Hepatocyte (in vitro differentiated cells): ENCODE results near the gene EHD1. TPM values are rescaled to one million over a fixed set of nuclear protein-coding genes. Genes with fewer than 3 reads are reported as not detected.
A peak's percentile ranks its signal among the peaks of the same experiment; 100 is the strongest.

Source experiments
- DNase-seq: peaks from one replicate; pipeline ENCODE4 v3.0.0-alpha.2; 2016; ENCODE audit warnings: low spot score
- H2AFZ ChIP-seq: fragments of 200-600 bp; sonication (generic); 2 replicates; pipeline ENCODE4 v1.6.0; 2016; ENCODE audit warnings: antibody characterized with exemption, mild to moderate bottlenecking
- H3K27ac ChIP-seq: fragments of 200-600 bp; sonication (generic); 2 replicates; pipeline ENCODE4 v1.5.1; 2016; ENCODE audit warnings: mild to moderate bottlenecking
- H3K27me3 ChIP-seq: fragments of 200-600 bp; sonication (generic); 2 replicates; pipeline ENCODE4 v1.6.1; 2016
- H3K36me3 ChIP-seq: fragments of 200-600 bp; sonication (generic); replicated peaks from 2 replicates; pipeline ENCODE4 v1.5.1; 2016; ENCODE audit warnings: low read depth; ENCODE audit not compliant: insufficient read depth
- H3K4me1 ChIP-seq: fragments of 200-600 bp; sonication (generic); 2 replicates; pipeline ENCODE4 v1.5.1; 2016; ENCODE audit warnings: mild to moderate bottlenecking, moderate library complexity; ENCODE audit not compliant: insufficient read depth
- H3K4me2 ChIP-seq: fragments of 200-600 bp; sonication (generic); 2 replicates; pipeline ENCODE4 v1.6.0; 2016
- H3K4me3 ChIP-seq: fragments of 200-600 bp; sonication (generic); 2 replicates; pipeline ENCODE4 v1.5.1; 2016; ENCODE audit warnings: mild to moderate bottlenecking
- H3K79me2 ChIP-seq: fragments of 200-600 bp; sonication (generic); 2 replicates; pipeline ENCODE4 v1.6.0; 2017; ENCODE audit warnings: mild to moderate bottlenecking
- H3K9me2 ChIP-seq: fragments of 200-600 bp; sonication (generic); replicated peaks from 2 replicates; pipeline ENCODE4 v1.6.0; 2017; ENCODE audit warnings: mild to moderate bottlenecking; ENCODE audit not compliant: insufficient read depth
- H3K9me3 ChIP-seq: fragments of 200-600 bp; sonication (generic); 2 replicates; pipeline ENCODE4 v1.5.1; 2016; ENCODE audit warnings: low read depth, mild to moderate bottlenecking
- H4K20me1 ChIP-seq: fragments of 200-600 bp; sonication (generic); 2 replicates; pipeline ENCODE4 v1.6.0; 2016; ENCODE audit warnings: mild to moderate bottlenecking; ENCODE audit not compliant: insufficient read depth, poor library complexity, severe bottlenecking
- EZH2 ChIP-seq: fragments of 200-600 bp; sonication (generic); IDR thresholded peaks from 2 replicates; pipeline ENCODE4 v1.6.1; 2016; ENCODE audit warnings: antibody characterized with exemption, mild to moderate bottlenecking, borderline replicate concordance
- EZH2phosphoT487 ChIP-seq: fragments of 200-600 bp; sonication (generic); IDR thresholded peaks from one replicate; pipeline ENCODE4 v1.6.1; 2018; ENCODE audit warnings: antibody characterized with exemption, mild to moderate bottlenecking, low read depth, moderate library complexity; ENCODE audit not compliant: unreplicated experiment, severe bottlenecking
- WGBS: methylation state at CpG from one replicate; pipeline ENCODE4 v1.1.6; 2016; ENCODE audit warnings: low lambda C conversion rate; ENCODE audit errors: missing lambda C conversion rate; 5-methylcytosine and 5-hydroxymethylcytosine counted together
- polyA plus RNA-seq: library from polyadenylated mRNA; unstranded; fragments of >200 nt; fragmentation: Nextera tagmentation; extraction: Ambion mirVana; gene quantifications from 2 replicates; pipeline ENCODE4 v1.2.1, GENCODE V29; 2016
- total RNA-seq: library from RNA; depleted of rRNA; stranded (reverse); fragments of >200 nt; gene quantifications from 2 replicates; pipeline ENCODE4 v1.2.3, GENCODE V29; 2014
- TF ChIP-seq, protein P1 (sequence below): fragments of 200-600 bp; sonication (generic); IDR thresholded peaks from 2 replicates; pipeline ENCODE4 v1.5.1; 2016; ENCODE audit warnings: antibody characterized with exemption, mild to moderate bottlenecking; ENCODE audit not compliant: poor library complexity

Gene EHD1
- total and polyA plus RNA-seq, 2 experiments from 2014 or later: 52.4 to 69.5 TPM

- Histone ChIP-seq H3K79me2 (peaks cover 95% of the 10 kb centered on the region), H3K9me2 (no peaks in the 10 kb centered on the region), H3K36me3 (no peaks in the 10 kb centered on the region), H3K9me3 (no peaks in the 10 kb centered on the region), H3K27ac (peak overlapping the region; percentile 92), H3K27me3 (no peaks in the 10 kb centered on the region), H4K20me1 (peaks cover 4% of the 10 kb centered on the region), H3K4me3 (no peak overlapping the region), H3K4me2 (peak overlapping the region; percentile 67), H3K4me1 (peaks cover 35% of the 10 kb centered on the region), H2AFZ (no peak overlapping the region)
- 89% methylated on average over 23 of the region's 23 CpGs for WGBS
- TF ChIP-seq EZH2: no peak
- TF ChIP-seq, protein P1, sequence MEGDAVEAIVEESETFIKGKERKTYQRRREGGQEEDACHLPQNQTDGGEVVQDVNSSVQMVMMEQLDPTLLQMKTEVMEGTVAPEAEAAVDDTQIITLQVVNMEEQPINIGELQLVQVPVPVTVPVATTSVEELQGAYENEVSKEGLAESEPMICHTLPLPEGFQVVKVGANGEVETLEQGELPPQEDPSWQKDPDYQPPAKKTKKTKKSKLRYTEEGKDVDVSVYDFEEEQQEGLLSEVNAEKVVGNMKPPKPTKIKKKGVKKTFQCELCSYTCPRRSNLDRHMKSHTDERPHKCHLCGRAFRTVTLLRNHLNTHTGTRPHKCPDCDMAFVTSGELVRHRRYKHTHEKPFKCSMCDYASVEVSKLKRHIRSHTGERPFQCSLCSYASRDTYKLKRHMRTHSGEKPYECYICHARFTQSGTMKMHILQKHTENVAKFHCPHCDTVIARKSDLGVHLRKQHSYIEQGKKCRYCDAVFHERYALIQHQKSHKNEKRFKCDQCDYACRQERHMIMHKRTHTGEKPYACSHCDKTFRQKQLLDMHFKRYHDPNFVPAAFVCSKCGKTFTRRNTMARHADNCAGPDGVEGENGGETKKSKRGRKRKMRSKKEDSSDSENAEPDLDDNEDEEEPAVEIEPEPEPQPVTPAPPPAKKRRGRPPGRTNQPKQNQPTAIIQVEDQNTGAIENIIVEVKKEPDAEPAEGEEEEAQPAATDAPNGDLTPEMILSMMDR: no peak
- no peak for DNase-seq
Observed at GRCh38 chr11:64863391-64864060, 14.9 kb downstream of the EHD1 start.

GRCh38 chr11:64862987-64863390 lies 15.4 kb downstream of the EHD1 start:
- TF ChIP-seq EZH2 (no peak), EZH2phosphoT487 (no peak)
- TF ChIP-seq, protein P1: no peak
- no peaks in the 10 kb centered on the region for H3K9me2 ChIP-seq
- 88% methylated on average over 9 of the region's 9 CpGs for whole genome bisulfite sequencing
- no peak overlapping the region for H3K4me3 ChIP-seq
- H3K4me2 ChIP-seq: no peak overlapping the region
- DNase-seq: no peak
- peaks cover 94% of the 10 kb centered on the region for H3K79me2 ChIP-seq
- peaks cover 33% of the 10 kb centered on the region for H3K4me1 ChIP-seq
- H3K9me3 ChIP-seq: no peaks in the 10 kb centered on the region
- no peaks in the 10 kb centered on the region for H3K27me3 ChIP-seq
- H4K20me1 ChIP-seq: peaks cover 4% of the 10 kb centered on the region
- H3K27ac ChIP-seq: peak overlapping the region; percentile 92
- H2AFZ ChIP-seq: no peak overlapping the region
- no peaks in the 10 kb centered on the region for H3K36me3 ChIP-seq

GRCh38 chr11:64861227-64861975 lies 17.0 kb downstream of the EHD1 start:
- WGBS: 95% methylated on average over 6 of the region's 6 CpGs
- no peak for TF ChIP-seq EZH2
- no peak for TF ChIP-seq EZH2phosphoT487
- TF ChIP-seq, protein P1: no peak
- H3K4me2 ChIP-seq: no peak overlapping the region
- peaks cover 86% of the 10 kb centered on the region for H3K79me2 ChIP-seq
- DNase-seq: no peak
- no peaks in the 10 kb centered on the region for H3K36me3 ChIP-seq
- H4K20me1 ChIP-seq: peaks cover 4% of the 10 kb centered on the region
- peaks cover 43% of the 10 kb centered on the region for H3K4me1 ChIP-seq
- no peak overlapping the region for H3K4me3 ChIP-seq
- no peak overlapping the region for H3K27ac ChIP-seq
- no peaks in the 10 kb centered on the region for H3K27me3 ChIP-seq
- no peaks in the 10 kb centered on the region for H3K9me2 ChIP-seq
- H2AFZ ChIP-seq: no peak overlapping the region
- no peaks in the 10 kb centered on the region for H3K9me3 ChIP-seq
